Stimulated activated naive B cell treated with anti-CD40 and anti-IgM and Interleukin-4, amounts not matched to agents 10 μg/mL and 1 μg/mL and 100 μg/mL, for 72 hours (primary cell): ENCODE results near the gene PRPH.
"Not testable (repeated sequence)": the region's sequence is repeated elsewhere in the genome, so short reads cannot be mapped to it uniquely, and the experiment has no call there.

Experiments used
- ATAC-seq, 2 donors: fragments of 150-1000 bp; cut with Tn5 transposase; replicated peaks; 2 replicates each; pipeline ENCODE4 v1.10.0; 2021; ENCODE audit warnings: moderate library complexity in 1 of 2
- DNase-seq: peaks from one replicate; pipeline ENCODE4 v3.0.0; 2021
- H3K27ac Mint-ChIP-seq: one replicate; pipeline ENCODE4 v1.8.0; 2022; ENCODE audit warnings: mild to moderate bottlenecking, mixed read lengths
- H3K27me3 Mint-ChIP-seq, 2 donors: one replicate each; pipeline ENCODE4 v1.8.0; 2022; ENCODE audit warnings: mixed read lengths in 2 of 2
- H3K36me3 Mint-ChIP-seq, 2 donors: one replicate each; pipeline ENCODE4 v1.8.0; 2022; ENCODE audit warnings: mixed read lengths in 2 of 2, mild to moderate bottlenecking in 1 of 2
- H3K4me1 Mint-ChIP-seq, 2 donors: one replicate each; pipeline ENCODE4 v1.8.0; 2022; ENCODE audit warnings: mixed read lengths in 2 of 2, mild to moderate bottlenecking in 1 of 2
- H3K4me3 Mint-ChIP-seq, 2 donors: one replicate each; pipeline ENCODE4 v1.8.0; 2022; ENCODE audit warnings: mild to moderate bottlenecking in 2 of 2, mixed read lengths in 2 of 2, moderate library complexity in 1 of 2
- H3K9me3 Mint-ChIP-seq, 2 donors: one replicate each; pipeline ENCODE4 v1.8.0; 2022; ENCODE audit warnings: mixed read lengths in 2 of 2, mild to moderate bottlenecking in 1 of 2

The PRPH gene

GRCh38 chr12:49327368-49327767, 32.4 kb downstream of the PRPH start:
- DNase-seq (no peak), ATAC-seq (no peak)
- no peak overlapping the region for H3K4me3 Mint-ChIP-seq
- no peak overlapping the region for H3K27ac Mint-ChIP-seq
- peaks cover 11 to 21% of the 10 kb centered on the region in 2 donors for H3K4me1 Mint-ChIP-seq
- H3K27me3 Mint-ChIP-seq, result peaks cover 17% of the 10 kb centered on the region in 2 donors
- no peaks in the 10 kb centered on the region for H3K9me3 Mint-ChIP-seq
- peaks cover 0 to 5% of the 10 kb centered on the region in 2 donors for H3K36me3 Mint-ChIP-seq

GRCh38 chr12:49327887-49328286, 32.9 kb downstream of the PRPH start:
- H3K36me3 Mint-ChIP-seq, result peaks cover 0 to 5% of the 10 kb centered on the region in 2 donors
- H3K4me1 Mint-ChIP-seq, result peaks cover 13 to 23% of the 10 kb centered on the region in 2 donors
- no peaks in the 10 kb centered on the region for H3K9me3 Mint-ChIP-seq
- H3K27me3 Mint-ChIP-seq, result peaks cover 22% of the 10 kb centered on the region in 2 donors
- H3K4me3 Mint-ChIP-seq, result no peak overlapping the region
- ATAC-seq (no peak), DNase-seq (no peak)
- H3K27ac Mint-ChIP-seq, result no peak overlapping the region

- Mint-ChIP-seq H3K36me3 (peaks cover 0 to 5% of the 10 kb centered on the region in 2 donors), H3K4me1 (peaks cover 10 to 18% of the 10 kb centered on the region in 2 donors), H3K27ac (no peak overlapping the region), H3K27me3 (peaks cover 26 to 28% of the 10 kb centered on the region in 2 donors), H3K9me3 (no peaks in the 10 kb centered on the region), H3K4me3 (no peak overlapping the region)
- DNase-seq, result no peak
- no peak for ATAC-seq
Observed at GRCh38 chr12:49328816-49329215, 33.9 kb downstream of the PRPH start.

- peaks cover 35 to 39% of the 10 kb centered on the region in 2 donors for H3K27me3 Mint-ChIP-seq
- no peaks in the 10 kb centered on the region for H3K9me3 Mint-ChIP-seq
- no peak overlapping the region for H3K27ac Mint-ChIP-seq
- H3K4me1 Mint-ChIP-seq, result peaks cover 10 to 18% of the 10 kb centered on the region in 2 donors
- ATAC-seq (no peak), DNase-seq (no peak)
- no peak overlapping the region for H3K4me3 Mint-ChIP-seq
- peaks cover 0 to 5% of the 10 kb centered on the region in 2 donors for H3K36me3 Mint-ChIP-seq
Observed at GRCh38 chr12:49330032-49330619, 35.2 kb downstream of the PRPH start.

GRCh38 chr12:49330631-49331379, 35.9 kb downstream of the PRPH start:
- Mint-ChIP-seq H3K4me1 (peaks cover 12 to 23% of the 10 kb centered on the region in 2 donors), H3K27ac (no peak overlapping the region), H3K9me3 (no peaks in the 10 kb centered on the region), H3K4me3 (no peak overlapping the region), H3K27me3 (peaks cover 41 to 46% of the 10 kb centered on the region in 2 donors), H3K36me3 (peaks cover 0 to 5% of the 10 kb centered on the region in 2 donors)
- ATAC-seq (no peak), DNase-seq (no peak)

- Mint-ChIP-seq H3K27me3 (peaks cover 44 to 50% of the 10 kb centered on the region in 2 donors), H3K4me1 (peaks cover 13 to 25% of the 10 kb centered on the region in 2 donors), H3K36me3 (peaks cover 0 to 7% of the 10 kb centered on the region in 2 donors), H3K27ac (peak overlapping the region; percentile 43), H3K9me3 (no peaks in the 10 kb centered on the region), H3K4me3 (no peak overlapping the region)
- DNase-seq (no peak), ATAC-seq (peak; percentile 58 to 72)
Observed at GRCh38 chr12:49331380-49332222, 36.7 kb downstream of the PRPH start.

- DNase-seq (no peak), ATAC-seq (no peak)
- Mint-ChIP-seq H3K4me3 (no peak overlapping the region), H3K36me3 (peaks cover 0 to 10% of the 10 kb centered on the region in 2 donors), H3K27me3 (peaks cover 53 to 59% of the 10 kb centered on the region in 2 donors), H3K4me1 (peaks cover 20 to 33% of the 10 kb centered on the region in 2 donors), H3K27ac (no peak overlapping the region), H3K9me3 (no peaks in the 10 kb centered on the region)
Observed at GRCh38 chr12:49332441-49332861, 37.5 kb downstream of the PRPH start.

GRCh38 chr12:49332891-49333371, 38.0 kb downstream of the PRPH start:
- Mint-ChIP-seq H3K9me3 (no peaks in the 10 kb centered on the region), H3K27me3 (peaks cover 58 to 63% of the 10 kb centered on the region in 2 donors), H3K27ac (peak overlapping the region; percentile 83), H3K4me3 (peak overlapping the region; percentile 66 to 71), H3K36me3 (peaks cover 0 to 7% of the 10 kb centered on the region in 2 donors), H3K4me1 (peaks cover 25 to 38% of the 10 kb centered on the region in 2 donors)
- ATAC-seq (no peak), DNase-seq (no peak)

- peaks cover 29 to 42% of the 10 kb centered on the region in 2 donors for H3K4me1 Mint-ChIP-seq
- not testable (repeated sequence) for H3K4me3 Mint-ChIP-seq, H3K27ac Mint-ChIP-seq
Observed at GRCh38 chr12:49333778-49334177, 38.8 kb downstream of the PRPH start.

GRCh38 chr12:49334226-49334625, 39.3 kb downstream of the PRPH start:
- H3K4me1 Mint-ChIP-seq, result peaks cover 29 to 42% of the 10 kb centered on the region in 2 donors

More at GRCh38 chr12:49333778-49334177, 38.8 kb downstream of the PRPH start:
- ATAC-seq, DNase-seq, H3K9me3 Mint-ChIP-seq, H3K36me3 Mint-ChIP-seq: not testable (repeated sequence)
- H3K27me3 Mint-ChIP-seq, result peaks cover 66 to 72% of the 10 kb centered on the region in 2 donors

GRCh38 chr12:49334681-49335080, 39.7 kb downstream of the PRPH start:
- Mint-ChIP-seq H3K36me3 (peaks cover 0 to 6% of the 10 kb centered on the region in 2 donors), H3K27ac (peak overlapping the region; percentile 7), H3K4me3 (no peak overlapping the region), H3K27me3 (peaks cover 75 to 81% of the 10 kb centered on the region in 2 donors), H3K4me1 (peaks cover 29 to 42% of the 10 kb centered on the region in 2 donors), H3K9me3 (no peaks in the 10 kb centered on the region)
- DNase-seq (no peak), ATAC-seq (no peak)

More at GRCh38 chr12:49334226-49334625, 39.3 kb downstream of the PRPH start:
- peaks cover 0 to 6% of the 10 kb centered on the region in 2 donors for H3K36me3 Mint-ChIP-seq
- H3K27ac Mint-ChIP-seq, result no peak overlapping the region
- H3K9me3 Mint-ChIP-seq, result no peaks in the 10 kb centered on the region
- H3K4me3 Mint-ChIP-seq, result no peak overlapping the region
- DNase-seq (no peak), ATAC-seq (no peak)
- H3K27me3 Mint-ChIP-seq, result peaks cover 71 to 76% of the 10 kb centered on the region in 2 donors

GRCh38 chr12:49335118-49335954, 40.4 kb downstream of the PRPH start:
- H3K4me1 Mint-ChIP-seq, result peaks cover 29 to 42% of the 10 kb centered on the region in 2 donors
- peak overlapping the region; percentile 11 to 45 for H3K4me3 Mint-ChIP-seq
- peaks cover 0 to 6% of the 10 kb centered on the region in 2 donors for H3K36me3 Mint-ChIP-seq
- DNase-seq (no peak), ATAC-seq (no peak)
- peak overlapping the region; percentile 71 for H3K27ac Mint-ChIP-seq
- H3K9me3 Mint-ChIP-seq, result no peaks in the 10 kb centered on the region
- H3K27me3 Mint-ChIP-seq, result peaks cover 82 to 87% of the 10 kb centered on the region in 2 donors

- Mint-ChIP-seq H3K9me3 (no peaks in the 10 kb centered on the region), H3K4me1 (peaks cover 29 to 42% of the 10 kb centered on the region in 2 donors), H3K36me3 (peaks cover 0 to 5% of the 10 kb centered on the region in 2 donors), H3K4me3 (no peak overlapping the region), H3K27me3 (peaks cover 85 to 90% of the 10 kb centered on the region in 2 donors), H3K27ac (no peak overlapping the region)
- ATAC-seq (no peak), DNase-seq (no peak)
Observed at GRCh38 chr12:49335955-49336644, 41.2 kb downstream of the PRPH start.
